NCI-H226 (cell line): ENCODE data around the gene PNPO.
A peak's percentile ranks its signal among the peaks of the same experiment; 100 is the strongest.
"Not testable (repeated sequence)": the region's sequence is repeated elsewhere in the genome, so short reads cannot be mapped to it uniquely, and the experiment has no call there.

ENCODE experiments used
- DNase-seq: peaks from one replicate; pipeline ENCODE4 v3.0.0-alpha.2; 2015

PNPO gene

DNA sequence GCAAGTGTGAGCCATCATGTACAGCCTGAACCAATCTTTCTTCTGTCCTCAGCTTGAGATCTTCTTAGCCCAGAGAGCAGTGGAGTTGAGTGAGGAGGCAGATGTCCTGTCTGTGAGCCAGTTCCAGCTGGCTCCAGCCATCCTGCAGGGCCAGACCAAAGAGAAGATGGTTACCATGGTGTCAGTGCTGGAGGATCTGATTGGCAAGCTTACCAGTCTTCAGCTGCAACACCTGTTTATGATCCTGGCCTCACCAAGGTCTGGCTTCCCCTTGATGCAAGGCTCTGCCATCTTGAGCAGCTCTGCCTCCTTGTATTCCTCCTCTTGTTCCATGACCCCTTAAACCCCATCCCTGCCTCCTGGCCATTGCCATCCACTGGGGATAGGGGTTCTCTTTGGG lies 39.2 kb downstream of the PNPO start:
- DNase-seq, result no peak

DNA sequence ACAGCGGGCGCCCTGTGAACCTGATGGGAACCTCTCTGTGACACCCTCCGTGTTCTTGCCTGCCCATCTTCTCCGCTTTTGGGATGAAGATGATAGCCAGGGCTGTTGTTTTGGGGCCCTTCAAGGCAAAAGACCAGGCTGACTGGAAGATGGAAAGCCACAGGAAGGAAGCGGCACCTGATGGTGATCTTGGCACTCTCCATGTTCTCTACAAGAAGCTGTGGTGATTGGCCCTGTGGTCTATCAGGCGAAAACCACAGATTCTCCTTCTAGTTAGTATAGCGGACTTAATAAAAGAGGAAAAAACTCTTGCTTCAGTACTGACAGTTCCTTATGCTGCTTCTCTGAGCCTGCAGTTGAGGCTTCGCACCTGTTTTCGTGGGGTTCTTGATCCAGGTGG lies 40.1 kb downstream of the PNPO start:
- DNase-seq, result no peak

DNA sequence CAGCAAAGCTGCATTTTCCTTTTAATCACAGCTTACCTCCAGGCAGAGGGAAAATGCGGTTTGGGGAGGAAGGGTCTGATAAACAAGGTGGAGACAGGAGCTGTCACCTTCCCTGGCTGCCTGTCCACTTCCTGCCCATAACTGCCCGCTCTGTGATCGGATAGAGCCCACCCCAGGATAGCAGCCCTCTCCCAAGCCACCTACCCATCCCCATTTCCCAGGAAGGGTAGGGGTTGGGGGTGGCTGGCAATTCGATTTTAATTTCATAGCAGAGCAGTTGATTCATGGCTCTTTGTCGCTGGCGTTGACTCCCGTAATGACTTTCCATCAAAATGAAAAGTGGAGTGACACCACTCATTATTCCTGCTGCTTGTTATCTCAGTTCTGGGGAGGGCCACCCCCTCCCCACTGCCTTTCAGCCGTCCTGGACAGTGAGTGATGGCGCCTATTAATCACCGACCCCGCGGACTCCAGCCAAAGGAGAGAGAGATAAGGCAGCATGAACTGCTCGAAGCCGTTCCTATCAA lies 40.8 kb downstream of the PNPO start:
- DNase-seq, result no peak

DNA sequence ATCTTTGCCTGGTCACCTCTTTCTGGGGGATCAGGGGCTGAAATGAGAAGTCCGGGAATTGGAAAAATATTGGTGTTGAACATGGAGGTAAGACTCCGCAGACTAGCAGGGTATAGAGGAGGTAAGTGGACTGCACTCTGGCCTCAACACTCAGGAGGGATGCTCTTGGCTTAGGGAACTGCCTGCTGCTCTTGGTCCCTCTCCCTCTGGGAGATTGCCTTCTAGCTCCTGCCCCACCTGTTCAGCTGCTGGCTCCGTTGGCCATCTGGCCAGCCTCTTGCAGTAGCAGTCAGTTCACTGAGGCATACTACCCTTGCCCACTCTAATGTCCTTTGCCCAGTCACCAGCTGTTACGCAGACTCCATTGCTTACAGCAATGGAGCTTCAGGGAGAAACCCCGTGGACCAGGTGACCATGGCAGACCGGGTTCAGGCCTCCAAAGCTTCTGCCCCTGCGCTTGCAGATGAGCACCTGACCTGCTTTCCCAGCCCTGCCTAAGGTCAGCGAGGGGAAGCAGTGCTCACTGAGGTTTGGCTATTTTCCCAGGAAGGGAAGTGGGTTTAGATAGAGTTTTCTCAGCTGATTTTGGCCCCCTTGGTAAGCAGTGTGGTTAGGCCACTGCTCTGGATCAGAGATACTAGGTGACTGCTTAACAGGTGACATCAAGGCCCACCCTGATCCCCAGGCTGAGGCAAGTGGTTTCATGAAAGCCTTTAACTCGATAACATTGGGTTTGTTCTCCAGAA lies 41.4 kb downstream of the PNPO start:
- no peak for DNase-seq

DNA sequence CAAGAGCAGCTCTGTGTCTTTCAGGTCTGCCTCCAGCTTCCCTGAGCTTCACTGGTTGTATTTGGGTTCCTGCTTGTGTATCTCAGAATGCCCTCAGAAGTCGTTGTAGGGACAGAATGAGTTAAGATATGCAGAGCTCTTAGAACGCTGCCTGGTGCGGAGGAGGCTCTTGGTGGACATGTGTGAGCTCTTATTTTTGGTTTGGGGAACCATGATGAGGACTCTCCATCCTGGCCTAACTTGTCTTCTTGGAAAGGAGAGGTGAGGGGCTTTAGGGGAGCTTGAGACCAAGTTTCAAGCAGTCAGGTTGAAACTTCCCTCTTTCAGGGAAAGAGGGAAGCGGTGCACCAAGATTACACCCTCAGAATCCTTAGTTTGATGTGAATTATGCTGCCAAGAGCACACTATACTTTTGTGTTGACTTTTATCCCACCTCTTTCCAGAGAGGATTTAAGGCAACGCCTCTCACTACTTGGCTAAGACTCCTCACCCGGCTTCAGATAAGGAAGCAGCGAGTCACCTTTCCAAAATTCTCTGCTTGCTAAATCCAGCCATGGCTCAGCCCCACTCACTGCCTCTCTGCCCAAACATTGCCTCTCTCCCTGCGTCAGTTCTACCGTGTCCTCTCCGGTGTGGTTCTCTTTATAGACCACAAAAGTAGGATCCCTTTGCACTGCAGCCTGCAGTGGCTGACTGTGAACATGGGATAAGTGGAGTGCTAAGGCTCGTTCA lies 42.3 kb downstream of the PNPO start:
- peak; percentile 38 for DNase-seq

DNA sequence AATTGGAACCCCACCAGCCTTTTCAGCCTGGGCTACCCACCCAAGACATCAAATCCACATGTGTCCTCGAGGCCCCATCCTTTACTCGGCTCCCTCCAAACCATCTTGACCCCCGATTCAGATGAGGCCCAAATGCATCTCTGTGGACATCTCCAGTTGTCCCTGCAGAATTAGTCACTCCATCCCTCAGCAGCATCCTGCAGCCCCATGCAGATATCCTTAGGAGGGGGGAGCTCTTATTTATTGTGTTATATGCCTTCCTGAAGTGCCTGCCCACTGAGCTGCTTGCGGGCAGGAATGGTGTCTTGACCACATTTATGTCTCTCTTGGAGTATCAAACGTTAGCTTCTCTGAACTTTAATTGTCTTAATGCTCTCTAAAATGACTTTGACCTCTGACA lies 45.1 kb downstream of the PNPO start:
- no peak for DNase-seq

DNA sequence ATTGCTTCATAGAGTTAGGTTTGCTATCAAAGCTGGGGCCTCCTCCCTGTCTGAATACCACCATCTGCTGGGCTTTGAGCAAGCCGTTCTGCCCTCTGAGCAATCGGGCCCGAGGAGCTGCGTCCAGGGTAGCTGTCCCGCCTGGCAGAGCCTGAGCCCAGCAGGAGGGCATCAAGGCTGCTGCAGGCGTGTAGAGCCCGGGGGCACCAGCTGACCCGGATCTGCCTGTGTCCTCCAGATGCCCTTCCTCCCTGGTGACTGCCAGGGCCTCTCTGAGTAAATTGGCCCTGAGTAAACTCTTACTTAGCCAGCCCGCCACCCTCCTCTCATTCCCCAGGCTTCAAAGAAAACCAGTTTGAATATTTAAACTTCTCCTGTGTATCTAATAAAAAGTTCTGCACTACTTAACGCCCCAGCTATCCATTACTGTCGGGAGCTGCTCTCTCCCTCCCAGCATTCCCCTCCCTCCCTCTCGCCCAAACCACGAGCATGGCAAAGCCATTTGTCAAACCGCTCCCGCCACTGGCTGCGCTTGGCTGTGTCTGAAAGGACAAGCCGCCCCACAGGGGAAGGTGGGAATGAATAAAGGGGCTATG lies 46.0 kb downstream of the PNPO start:
- no peak for DNase-seq

DNA sequence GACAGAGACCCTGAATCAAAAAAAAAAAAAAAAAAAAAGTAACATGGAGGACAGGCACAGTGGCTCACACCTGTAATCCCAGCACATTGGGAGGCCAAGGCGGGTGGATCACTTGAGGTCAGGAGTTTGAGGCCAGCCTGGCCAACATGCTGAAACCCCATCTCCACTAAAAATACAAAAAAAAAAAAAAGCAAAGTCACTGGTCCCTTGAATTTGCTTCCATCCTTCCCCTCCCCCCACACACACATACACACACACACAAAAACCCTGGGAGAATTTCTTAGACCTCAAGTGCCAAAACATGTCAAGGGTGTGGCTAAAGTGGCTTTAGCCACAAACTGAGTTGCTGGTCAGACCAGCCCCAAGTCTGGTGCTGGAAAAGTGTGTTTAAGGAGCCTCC lies 47.1 kb downstream of the PNPO start:
- DNase-seq, result not testable (repeated sequence)

DNA sequence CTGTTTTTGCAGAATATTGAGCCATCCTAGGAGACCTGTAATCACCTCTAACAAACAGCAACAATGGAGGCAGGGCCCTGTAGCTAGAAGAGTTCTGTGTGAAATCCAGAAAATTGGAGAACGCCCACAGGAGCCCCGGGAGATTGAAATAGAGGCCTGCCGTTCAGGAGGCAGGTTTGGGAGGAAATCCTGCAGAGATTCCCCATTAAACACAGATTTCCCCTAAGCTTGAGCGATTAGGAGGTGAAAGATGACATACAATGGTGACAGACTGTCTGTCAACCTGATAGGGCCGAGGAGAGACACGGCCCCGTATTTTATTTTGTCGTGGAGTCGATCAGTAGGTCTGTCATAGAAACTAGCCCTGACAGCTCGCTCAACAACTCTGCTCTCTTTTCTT lies 47.8 kb downstream of the PNPO start:
- DNase-seq, result no peak

DNA sequence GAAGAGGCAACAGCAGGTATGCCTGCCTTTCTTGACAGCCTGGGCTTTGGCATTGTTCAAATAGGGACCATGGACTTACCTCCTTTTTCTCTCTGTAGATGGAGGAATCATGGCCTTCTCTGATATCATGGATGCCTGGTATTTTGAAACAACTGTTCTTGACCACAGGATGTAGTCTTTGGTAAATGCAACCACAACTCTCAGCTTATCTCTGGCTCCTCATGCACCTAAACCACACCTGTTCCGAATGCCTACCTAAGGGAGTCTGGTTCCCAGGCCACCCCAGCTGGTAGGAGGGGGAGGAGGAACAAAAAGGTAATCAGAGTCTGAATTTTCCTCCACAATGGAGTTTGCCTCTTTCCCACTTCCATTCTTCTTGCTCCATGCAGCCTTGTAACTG lies 48.3 kb downstream of the PNPO start:
- DNase-seq, result peak; percentile 26

DNA sequence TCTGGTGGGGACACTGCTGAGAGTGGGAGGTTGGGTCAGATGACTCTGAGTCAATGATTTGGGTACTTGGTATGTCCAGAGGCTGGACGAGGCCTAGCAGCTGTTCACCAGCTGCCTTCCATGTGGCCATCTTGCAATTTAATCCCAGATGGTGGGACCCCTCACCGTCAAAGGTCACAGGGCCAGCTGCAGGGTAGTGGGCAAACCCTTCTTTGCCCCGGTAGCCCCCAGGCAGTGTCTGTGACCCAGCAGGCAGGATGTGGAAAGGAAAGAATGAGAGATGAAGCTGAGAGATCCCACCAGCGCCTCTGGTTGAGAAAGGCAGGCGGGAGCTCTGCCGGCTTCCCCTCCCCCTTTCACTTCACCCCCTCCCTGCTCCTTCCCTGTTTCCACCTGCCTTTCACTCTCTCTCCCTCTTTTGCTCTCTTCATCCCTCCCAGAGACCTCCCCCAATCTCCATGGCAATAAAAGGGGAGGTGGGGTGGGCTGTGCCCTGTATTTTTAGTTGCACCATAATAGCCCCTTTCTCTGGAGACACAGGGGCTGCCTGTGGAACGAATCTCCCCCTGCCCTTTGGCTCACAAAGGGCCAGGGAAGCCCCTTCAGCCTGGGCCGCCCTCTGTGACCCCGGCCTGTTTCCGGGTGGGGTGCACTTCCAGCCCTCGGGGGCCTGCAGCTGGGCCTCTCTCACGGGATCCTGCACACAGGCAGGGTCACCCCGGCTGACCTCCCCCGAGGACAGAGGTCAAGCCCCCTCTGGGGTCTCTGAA lies 49.8 kb downstream of the PNPO start:
- no peak for DNase-seq

DNA sequence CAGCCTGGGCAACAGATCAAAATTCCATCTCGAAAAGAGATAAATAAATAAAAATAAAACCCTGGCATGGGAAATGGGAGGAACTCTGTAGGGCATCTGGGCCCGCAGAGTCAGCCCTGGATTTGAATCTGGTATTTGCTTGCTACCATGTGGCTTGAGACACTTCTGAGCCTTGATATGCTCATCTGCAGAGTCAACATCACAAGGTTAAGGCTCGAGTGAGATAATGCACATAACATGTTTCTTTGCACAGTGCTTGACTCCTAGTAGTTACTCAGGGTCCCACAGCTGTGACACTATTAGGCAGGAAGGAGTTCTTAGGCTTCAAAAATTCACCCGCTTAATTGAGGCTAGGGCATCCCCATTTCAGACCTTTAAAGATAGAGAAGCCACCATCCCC lies 50.8 kb downstream of the PNPO start:
- DNase-seq, result no peak

DNA sequence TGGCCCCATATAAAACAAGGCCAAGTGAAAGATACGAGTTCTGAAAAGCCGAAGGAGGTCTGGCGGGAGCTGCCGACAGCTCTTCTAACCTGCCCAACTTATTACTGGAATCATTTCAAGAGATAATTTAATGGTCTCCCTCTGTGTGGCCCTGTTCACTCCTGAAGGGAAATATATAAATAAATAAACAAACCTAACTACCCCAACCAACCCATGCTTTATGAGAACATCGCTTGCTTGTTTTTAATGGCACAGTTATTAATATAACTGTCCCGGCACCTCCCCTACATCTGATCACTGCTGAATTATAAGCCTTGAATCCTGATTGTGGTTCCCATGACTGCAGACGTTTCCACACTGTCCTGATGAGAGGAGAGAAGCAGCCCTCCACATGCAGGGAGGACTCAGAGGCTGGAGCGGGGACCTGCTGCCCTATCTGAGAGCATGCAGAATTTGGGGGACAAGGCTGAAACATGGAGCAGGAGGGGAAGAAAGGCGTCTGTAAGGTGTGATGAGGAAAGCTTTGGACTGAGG lies 51.7 kb downstream of the PNPO start:
- no peak for DNase-seq

DNA sequence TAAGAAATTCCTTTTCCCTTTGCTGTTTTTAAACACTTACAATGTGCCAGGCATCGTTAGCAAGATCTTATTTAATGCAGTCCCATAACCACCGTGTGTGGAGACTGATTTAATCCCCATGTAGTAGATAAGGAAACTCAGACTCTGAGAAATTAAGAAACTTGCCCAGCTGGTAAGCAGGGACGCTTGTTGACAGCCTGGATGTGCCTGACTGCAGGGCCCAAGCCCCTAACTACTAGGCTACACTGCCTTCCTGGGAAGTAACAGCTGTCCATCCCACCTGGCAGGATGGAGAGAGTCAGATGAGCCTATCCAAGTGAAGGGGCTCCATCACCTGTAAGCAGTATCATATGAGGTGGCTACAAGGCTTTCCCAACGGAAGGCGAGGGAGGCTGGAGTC lies 52.6 kb downstream of the PNPO start:
- no peak for DNase-seq

DNA sequence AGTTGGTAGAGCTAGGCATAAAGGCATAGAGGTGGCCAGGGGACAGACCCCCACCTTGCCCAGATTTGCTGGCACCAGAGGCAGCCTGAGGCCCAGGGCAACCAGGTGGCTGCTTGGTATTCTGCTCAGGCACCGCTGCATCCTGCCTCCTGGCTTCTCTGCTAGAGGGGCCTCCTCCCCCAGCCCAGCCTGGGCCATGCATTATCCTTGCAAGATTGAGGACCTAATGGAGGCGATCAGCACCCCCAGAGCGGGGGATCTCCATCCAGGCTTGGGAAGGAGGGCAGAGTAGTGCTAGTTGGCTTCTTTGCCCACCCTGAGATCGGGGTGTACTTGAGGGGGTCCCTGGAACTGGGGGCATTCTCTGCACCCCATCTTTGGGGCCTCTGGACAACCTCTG lies 53.4 kb downstream of the PNPO start:
- no peak for DNase-seq

DNA sequence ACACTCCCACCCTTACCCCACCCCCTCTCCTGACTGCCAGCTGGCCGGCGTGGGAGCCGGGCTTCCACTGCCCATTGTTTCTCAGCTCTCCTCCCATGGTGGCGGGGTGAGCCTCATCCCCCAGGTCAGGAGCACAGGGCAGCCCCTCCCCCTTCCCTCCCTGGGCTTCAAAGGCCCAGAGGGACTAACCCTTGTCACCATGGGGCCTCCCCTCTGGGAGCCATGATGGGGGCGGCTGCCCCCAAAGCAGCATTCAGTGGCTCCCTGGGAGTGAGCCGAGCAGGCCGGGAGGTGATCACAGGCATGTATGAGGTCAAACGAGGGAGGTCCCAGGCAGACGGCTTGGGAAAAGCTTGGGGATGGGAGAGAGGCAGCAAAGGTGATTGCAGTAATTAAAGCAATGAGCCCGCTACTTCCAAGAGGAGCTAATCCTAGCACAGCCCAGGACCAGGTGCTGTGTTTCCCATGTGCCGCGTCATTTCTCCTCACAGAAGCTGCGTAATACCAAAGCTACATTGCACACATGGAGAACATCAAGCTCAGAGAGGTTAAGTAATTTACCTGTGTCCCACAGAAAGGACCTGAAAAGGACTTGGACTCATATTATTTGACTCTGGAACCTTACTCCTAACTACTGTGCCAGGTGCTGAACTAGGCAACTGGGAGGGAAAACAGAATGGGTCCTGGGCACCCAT lies 54.0 kb downstream of the PNPO start:
- DNase-seq, result no peak

DNA sequence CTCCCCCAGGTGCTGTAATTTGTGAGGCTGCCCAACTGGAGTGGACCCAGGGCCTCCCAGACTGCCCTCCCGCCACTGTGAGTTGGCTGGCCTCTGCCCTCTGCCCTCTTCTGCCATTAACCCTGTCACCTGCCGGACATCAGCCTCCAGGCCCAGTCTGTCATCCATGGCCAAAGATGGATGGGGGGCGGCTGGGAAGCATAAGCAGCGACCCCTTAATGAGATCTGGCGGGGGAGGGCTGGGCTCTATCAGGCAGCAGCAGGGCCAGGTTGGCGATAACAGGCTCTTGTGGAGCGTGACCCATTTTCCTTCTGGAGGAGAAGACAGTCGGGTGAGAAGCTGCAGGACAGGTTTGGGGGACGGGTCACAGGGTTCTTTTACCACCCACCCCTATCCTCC lies 54.8 kb downstream of the PNPO start:
- DNase-seq, result no peak

DNA sequence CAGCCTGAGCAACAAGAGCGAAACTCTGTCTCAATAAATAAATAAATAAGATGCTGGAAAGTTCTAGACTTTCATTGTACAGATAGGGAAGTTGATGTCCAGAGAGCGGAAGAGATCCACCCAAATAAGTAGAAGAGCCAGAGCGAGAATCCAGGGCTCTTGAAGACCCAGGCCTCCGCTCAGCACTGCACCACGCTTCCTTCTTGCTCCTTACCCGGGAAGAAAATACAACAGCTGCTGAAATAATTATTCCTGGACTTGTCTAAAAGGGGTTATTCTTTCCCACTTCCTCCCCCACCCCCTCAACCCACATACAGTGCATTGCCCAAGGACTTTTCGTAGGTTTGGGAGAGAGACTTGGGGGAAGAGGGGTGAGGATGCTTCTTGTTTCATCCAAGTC lies 56.2 kb downstream of the PNPO start:
- no peak for DNase-seq

DNA sequence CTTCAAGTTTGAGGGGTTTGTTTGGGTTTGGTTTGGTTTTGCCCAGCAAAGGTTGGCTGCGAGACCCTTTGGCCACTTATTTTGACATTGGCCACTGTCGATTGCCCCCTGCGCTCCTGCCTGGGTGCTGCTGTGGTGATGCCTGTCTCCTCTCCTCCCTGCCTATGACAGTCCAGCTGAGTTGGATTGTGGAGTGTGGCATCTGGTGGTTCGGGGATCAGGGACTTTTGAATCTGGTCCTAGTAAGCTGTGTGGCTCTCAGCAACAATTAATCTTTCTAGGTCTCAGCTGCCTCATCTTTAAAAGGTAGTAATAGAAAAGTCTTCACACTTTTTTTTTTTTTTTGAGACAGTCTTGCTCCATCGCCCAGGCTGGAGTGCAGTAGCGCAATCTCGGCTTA lies 56.7 kb downstream of the PNPO start:
- DNase-seq, result no peak
